ENCODE measurements around the gene LRP11.

DNA sequence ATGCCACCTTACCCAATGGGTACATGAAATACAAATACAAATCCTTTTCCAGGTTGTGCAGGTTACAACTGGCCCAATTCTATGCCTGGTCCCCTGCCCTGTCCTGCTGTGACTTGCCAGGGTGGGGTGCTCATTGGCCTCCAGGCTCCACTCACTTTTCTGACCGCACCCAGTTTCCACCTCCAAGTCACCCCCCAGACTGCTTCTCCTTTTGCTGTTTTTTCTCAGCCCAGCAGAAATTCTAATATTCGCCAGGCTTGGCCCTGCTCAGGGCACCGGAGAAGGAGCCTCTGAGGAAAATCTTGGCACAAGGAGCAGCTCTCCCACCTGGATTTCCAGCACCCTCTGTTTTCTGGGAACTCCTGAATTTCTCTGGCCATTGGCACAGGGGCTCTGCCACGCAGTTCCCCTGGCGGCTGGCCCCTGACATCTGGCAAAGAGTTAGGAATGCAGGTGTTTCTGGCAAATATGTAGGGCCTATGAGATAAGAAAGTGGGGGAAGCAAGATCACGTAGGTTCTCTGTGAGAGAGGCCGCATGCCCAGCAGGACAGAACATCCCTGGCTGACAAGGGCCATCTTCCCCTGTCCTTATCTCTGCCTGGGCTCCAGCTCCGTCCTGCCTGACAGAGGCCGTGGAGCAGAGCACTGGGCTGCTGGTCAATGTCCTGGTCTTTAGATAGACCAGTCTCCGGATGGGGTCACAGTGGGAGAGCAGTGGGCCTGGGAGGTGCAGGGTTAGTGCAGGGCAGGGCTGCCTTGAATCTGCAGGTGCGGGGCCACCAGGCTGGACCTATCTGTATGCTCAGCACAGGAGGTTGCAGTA, 36.7 kb upstream of the LRP11 start:
- TF ChIP-seq EZH2phosphoT487 (IDR thresholded peaks at IDR 0.05; ENCODE audit: insufficient read depth, low read depth) (no peak), EZH2 (IDR thresholded peaks at IDR 0.05; ENCODE audit: insufficient read depth, poor library complexity, severe bottlenecking) (no peak)

All from GM23248 (cell line).